IPS DF 4.7 (cell line): ENCODE measurements around the gene TMEM222.

ENCODE experiments used
- DNase-seq: peaks from one replicate; pipeline ENCODE4 v3.0.0-alpha.2; 2013; ENCODE audit warnings: low spot score; ENCODE audit errors: extremely low read depth

TMEM222 gene

GRCh38 chr1:27358038-27358927 lies 36.3 kb downstream of the TMEM222 start:
- no peak for DNase-seq

GRCh38 chr1:27358928-27359313 lies 37.0 kb downstream of the TMEM222 start:
- no peak for DNase-seq

GRCh38 chr1:27359822-27360158 lies 37.8 kb downstream of the TMEM222 start:
- DNase-seq: no peak

GRCh38 chr1:27360159-27361043 lies 38.4 kb downstream of the TMEM222 start:
- DNase-seq: no peak

GRCh38 chr1:27361044-27361402 lies 39.1 kb downstream of the TMEM222 start:
- DNase-seq: no peak

GRCh38 chr1:27361553-27361952 lies 39.6 kb downstream of the TMEM222 start:
- no peak for DNase-seq

- DNase-seq: no peak
Observed at GRCh38 chr1:27363766-27364695, 42.1 kb downstream of the TMEM222 start.

- no peak for DNase-seq
Observed at GRCh38 chr1:27364696-27365371, 42.9 kb downstream of the TMEM222 start.

- no peak for DNase-seq
Observed at GRCh38 chr1:27365372-27366112, 43.6 kb downstream of the TMEM222 start.

- no peak for DNase-seq
Observed at GRCh38 chr1:27366113-27366410, 44.1 kb downstream of the TMEM222 start.

GRCh38 chr1:27366411-27367159 lies 44.6 kb downstream of the TMEM222 start, which contains the start of gene MAP3K6:
Gene MAP3K6, minus strand, starts transcription at chr1:27366961. Its CDS starts 364 bp downstream, at chr1:27366597.
- no peak for DNase-seq

GRCh38 chr1:27367160-27367650 lies 45.2 kb downstream of the TMEM222 start:
- no peak for DNase-seq

- DNase-seq: no peak
Observed at GRCh38 chr1:27368869-27369582, 47.1 kb downstream of the TMEM222 start.

- no peak for DNase-seq
Observed at GRCh38 chr1:27372022-27372807, 50.3 kb downstream of the TMEM222 start.

GRCh38 chr1:27372808-27373690 lies 51.1 kb downstream of the TMEM222 start:
- no peak for DNase-seq

- no peak for DNase-seq
Observed at GRCh38 chr1:27374362-27375086, 52.6 kb downstream of the TMEM222 start, which contains the start of gene FCN3. Gene FCN3, minus strand, starts transcription at chr1:27374824. Its CDS starts 6 bp downstream, at chr1:27374818.
